HG02623 (cell line): ENCODE data around the gene DHRSX.
"Not testable (repeated sequence)": the region's sequence is repeated elsewhere in the genome, so short reads cannot be mapped to it uniquely, and the experiment has no call there.

Experiments used
- ATAC-seq: cut with Tn5 transposase; IDR thresholded peaks from one replicate; pipeline ENCODE4 v1.9.1; 2021; ENCODE audit warnings: moderate library complexity; ENCODE audit not compliant: unreplicated experiment

The DHRSX gene

DNA sequence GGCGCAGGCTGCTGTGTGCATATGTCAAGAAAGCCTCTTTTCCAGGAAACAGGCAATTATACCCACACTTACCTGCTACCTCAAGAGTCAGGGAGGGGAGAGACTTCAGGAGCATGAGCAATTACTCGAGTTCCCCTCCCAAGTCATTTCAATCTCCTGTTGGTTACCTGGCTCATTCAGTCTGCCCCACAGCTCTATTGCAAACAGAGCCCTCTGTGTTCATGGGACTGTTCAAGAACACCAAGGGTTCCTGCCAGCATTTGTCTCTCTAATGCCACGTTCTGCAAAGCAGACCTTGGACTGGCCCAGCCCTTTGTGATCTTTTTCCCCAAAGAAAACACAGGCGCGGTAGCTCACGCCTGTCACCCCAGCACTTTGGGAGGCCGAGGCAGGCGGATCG lies 274.6 kb downstream of the DHRSX start:
- no peak for ATAC-seq

DNA sequence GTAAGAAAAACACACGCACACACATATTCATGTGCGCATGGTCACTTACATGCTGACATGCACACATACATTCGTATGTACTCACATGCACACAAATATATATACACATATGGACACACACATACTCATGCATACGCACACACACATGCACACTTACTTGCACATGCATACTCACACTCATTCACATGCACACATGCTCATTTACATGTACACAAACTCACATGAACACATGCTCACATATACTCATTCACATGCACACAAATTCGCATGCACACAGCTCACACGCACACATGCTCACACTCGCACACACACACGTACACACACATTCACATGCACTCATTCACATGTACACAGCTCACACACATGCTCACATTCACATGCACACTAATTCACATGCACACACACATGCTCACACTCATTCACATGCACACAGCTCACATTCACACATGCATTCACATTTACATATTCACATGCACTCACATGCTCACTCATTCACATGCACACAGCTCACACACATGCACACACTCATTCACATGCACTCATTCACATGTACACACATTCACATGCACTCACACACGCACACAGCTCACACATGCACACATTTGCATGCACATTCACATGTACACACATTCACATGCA lies 276.1 kb downstream of the DHRSX start:
- ATAC-seq, result no peak

GRCh38 chrX:2224161-2224560 lies 276.6 kb downstream of the DHRSX start:
- no peak for ATAC-seq

DNA sequence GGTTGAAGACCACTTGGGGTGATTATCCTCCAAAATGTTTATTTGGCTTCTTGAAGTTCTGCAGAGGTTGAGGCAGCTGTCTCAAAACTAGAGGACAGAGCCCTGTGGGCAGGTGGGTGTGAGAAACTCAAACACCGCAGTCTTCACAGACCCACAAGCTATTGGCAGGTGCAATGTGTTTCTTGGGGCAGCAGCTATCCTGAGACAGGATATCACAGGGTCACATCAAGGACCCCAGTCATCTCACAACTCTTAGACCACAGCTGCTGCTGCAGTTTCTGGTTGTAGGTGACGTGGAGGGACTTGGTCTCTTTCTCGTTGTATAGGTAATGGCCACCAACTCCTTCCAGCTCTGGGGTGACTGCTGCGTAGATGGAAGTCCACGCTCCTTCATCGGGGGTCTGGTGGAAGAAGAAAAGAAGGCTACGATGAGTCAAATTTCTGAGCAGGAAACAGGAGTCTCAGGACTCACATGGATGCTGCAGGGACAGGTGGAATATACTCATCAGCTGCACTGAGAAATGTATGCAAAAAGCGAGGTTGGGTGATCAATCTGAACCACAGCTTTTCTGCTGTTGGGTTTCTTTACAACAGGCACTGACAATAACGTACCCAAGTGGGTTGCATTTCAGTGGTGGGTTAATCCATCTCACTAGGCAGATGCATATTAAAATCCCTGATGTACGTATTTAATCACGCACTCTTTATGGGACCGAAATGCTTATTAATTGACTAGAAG lies 279.8 kb downstream of the DHRSX start:
- ATAC-seq, result no peak

DNA sequence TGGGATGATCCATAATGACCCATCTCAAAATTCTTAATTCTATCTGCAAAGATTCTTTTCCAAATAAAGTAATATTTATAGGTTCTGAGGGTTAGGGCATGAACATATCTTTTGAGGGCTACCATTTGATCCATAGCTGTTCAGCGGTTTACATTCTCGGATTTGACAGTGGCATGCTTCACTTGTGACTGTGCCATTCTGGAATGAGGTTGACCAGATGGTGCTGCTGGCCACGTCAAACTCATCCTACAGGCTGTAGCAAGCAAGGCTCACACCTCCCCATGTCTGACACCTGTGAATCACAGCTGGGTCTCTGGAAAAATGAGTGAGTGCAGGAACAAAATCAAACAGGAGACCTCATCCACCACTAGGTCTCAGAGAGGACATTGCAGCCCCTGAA lies 280.5 kb downstream of the DHRSX start:
- ATAC-seq, result no peak

DNA sequence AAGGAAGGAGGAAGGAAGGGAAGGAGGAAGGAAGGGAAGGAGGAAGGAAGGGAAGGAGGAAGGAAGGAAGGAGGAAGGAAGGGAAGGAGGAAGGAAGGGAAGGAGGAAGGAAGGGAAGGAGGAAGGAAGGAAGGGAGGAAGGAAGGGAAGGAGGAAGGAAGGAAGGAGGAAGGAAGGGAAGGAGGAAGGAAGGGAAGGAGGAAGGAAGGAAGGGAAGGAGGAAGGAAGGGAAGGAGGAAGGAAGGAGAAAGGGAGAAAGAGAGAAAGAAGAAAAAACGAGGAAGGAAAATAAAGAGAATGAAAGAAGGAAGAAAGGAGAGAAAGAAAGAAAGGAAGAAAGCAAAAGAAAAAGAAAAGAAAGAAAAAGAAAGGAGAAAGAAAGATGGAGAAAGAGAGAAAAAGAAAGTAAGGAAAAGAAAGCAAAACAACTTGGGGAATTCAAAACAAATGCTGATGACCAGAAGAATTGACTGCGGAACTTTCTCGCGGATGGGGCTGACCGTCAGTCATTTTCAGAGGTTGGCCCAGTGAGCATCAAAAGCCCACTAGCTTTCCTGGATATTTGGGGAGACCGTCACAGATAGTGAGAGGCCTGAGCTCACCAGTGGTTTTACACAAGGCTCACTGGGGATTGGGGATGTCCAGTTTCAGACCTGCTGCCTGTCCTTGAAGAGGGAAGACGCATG lies 286.5 kb downstream of the DHRSX start:
- ATAC-seq, result not testable (repeated sequence)

DNA sequence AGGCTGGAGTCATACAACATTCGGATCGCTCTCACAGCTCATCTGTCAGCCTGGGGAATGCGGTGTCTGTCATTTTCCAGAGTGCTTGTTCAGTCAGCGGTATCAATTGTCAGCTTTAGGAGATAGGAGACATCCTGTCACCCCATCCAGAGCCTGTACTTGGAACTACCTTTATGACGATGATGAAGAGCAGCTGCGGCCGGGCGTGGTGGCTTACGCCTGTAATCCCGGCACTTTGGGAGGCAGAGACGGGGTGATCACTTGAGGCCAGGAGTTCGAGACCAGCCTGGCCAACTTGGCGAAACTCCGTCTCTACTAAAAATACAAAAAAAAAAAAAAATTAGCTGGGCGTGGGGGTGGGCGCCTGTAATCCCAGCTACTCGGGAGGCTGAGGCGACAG lies 289.1 kb downstream of the DHRSX start:
- ATAC-seq, result not testable (repeated sequence)

GRCh38 chrX:2193273-2193592 lies 307.5 kb downstream of the DHRSX start:
- ATAC-seq, result no peak

DNA sequence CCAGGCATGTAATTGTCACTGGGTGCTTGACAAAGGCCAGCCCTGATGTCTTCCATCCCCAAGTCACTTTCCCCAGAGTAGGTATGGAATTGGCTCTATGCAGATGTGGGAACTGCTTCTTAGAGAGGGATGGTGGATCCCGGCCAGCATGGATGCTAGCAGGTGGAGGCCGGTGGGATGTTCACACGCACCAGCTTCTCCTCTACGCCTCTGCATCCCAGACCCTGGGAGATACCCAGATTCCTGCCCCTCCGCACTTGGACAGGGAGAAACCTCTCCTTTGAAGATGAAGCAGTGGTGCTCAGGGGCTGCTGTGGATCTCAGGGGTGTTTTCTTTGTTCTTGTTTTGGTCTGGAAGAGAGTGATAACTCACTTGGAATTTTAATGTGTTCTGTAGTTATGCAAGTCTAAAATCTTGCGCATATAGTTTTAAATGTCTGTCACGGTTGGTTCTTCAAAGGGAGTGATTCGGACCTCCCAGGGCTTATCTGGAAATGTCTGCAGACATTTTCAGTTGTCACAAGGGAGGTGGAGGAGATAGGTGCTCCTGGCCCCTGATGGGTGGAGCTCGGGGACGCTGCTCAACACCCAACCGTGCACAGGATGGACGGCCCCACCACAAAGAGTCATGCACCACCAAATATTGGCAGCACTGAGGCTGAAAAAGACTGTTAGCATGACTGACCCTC lies 308.0 kb downstream of the DHRSX start:
- no peak for ATAC-seq

- ATAC-seq, result no peak
These were observed 311.9 kb downstream of the DHRSX start for GRCh38 chrX:2188840-2189239.

GRCh38 chrX:2188330-2188792 lies 312.4 kb downstream of the DHRSX start:
- no peak for ATAC-seq

DNA sequence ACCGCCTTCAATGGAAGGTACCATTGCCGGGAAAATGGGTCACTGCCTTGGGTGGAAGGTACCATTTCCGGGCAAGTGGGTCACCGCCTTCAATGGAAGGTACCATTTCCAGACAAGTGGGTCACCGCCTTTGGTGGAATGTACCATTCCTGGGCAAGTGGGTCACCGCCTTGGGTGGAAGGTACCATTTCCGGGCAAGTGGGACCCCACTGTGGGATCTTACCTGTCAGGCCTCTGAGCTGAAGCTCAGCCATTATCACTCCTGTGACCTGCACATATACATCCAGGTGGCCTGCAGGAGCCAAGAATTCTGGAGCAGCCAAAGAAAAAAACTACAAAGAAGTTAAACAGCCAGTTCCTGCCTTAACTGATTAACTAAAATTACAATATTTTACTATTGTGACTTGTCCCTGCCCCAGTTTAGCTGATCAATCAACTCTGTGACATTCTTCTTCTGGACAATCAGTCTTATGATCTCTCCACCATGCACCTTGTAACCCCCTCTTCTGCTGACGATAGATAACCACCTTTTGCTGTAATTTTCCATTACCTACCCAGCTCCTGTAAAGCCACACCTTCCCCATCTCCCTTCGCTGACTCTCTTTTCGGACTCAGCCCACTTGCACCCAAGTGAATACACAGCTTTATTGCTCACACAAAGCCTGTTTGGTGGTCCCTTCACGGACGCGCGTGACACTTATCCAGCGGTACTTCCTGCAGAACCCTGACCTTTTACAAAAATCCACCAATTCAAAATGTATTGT lies 313.2 kb downstream of the DHRSX start:
- no peak for ATAC-seq

DNA sequence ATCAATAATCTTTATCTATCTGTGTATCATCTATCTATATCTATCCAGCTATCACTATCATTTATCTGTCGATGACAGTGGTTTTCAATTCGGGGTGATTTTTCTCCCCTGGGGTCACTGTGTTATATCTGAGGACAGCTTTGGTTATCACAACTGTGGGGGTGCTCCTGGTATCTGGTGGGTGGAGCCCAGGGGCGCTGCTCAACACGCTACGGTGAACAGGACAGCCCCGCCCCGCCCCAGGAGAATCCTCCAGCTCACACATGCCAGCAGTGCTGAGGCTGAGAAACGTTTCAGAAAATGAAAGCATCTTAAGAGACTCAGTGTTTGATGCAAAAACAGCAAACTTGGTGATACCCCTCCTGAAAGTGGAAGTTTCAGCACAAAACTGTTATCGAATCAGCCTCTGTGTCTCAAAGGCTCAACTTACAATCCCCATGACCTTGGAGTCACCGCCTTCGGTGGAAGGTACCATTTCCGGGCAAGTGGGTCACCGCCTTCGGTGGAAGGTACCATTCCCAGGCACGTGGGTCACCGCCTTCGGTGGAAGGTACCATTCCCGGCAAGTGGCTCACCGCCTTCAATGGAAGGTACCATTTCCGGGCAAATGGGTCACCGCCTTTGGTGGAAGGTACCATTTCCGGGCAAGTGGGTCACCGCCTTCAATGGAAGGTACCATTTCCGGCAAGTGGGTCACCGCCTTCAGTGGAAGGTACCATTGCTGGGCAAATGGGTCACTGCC lies 315.3 kb downstream of the DHRSX start:
- no peak for ATAC-seq

DNA sequence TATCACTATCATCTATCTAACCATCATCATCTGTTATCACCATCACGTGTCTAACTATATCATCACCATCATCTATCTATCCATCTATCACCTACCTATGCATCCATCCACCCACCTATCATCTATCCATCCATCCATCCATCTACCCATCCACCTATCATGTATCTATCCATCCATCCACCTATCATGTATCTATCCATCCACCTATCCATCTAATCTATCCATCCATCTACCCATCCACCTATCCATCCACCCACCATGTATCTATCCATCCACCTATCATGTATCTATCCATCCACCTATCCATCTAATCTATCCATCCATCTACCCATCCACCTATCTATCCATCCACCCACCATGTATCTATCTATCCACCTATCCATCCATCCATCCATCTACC lies 316.7 kb downstream of the DHRSX start:
- ATAC-seq, result no peak

DNA sequence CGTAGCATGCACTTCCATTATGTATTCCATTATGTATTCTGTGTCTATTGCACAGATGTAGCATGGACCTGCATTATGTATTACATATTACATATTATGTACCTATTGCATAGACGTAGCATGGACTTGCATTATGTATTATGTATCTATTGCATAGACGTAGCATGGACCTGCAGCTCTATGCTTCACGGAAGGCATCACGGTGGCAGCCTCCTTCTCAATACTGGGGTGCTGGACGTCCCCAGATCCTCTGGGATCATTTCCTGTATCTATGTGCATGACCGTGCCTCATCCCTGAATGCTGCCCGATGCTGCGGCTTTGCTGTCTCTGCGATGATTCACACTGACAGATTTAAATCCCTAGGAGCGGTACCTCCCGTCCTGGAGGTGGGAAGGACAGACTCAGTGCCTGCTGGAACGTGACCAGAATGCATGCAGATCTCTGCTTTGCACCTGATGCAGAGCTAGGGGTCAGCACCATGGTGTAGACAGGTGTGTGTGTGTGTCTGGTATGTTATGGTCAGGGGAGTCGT lies 317.5 kb downstream of the DHRSX start:
- no peak for ATAC-seq

- ATAC-seq, result no peak
These were observed 323.2 kb downstream of the DHRSX start for GRCh38 chrX:2177541-2177940.

DNA sequence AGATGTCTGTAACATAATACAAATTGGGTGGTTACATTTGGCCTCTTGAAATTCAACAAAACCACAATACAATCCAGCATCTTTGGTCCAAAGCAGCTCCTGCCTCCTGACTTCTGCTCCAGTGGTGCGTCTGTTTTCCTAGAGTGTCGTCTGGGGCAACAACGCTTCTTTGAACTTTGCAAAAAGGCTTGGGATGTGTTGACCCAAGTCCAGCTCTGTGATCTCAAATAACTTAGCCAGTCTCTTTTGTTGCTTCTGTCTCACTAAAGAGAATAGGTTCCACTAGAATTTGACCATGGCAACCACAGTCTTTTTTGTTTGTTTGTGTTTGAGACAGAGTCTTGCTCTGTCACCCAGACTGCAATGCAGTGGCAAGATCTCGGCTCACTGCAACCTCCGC lies 324.0 kb downstream of the DHRSX start:
- no peak for ATAC-seq

GRCh38 chrX:2176274-2176673 lies 324.5 kb downstream of the DHRSX start:
- no peak for ATAC-seq

DNA sequence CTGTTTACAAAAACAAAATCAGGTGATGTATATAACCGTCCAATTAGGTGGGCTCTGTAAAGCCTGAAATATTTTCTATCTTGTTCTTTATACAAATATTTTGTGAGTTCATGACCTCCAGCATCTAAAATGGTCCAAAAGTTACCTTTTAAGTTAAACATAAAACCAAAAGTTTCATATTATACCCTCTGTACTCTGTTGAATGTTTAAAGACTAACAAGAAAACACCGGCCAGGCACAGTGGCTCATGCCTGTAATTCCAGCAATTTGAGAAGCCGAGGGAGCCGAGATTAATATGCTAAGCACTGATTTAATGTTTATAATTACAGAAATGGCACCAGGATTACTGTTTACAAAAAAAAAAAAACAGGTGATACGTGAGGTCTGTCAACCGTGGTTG lies 328.4 kb downstream of the DHRSX start:
- ATAC-seq, result no peak
